AG09309 (cell line): ENCODE data around the gene FUT6.
"Not testable (repeated sequence)": the region's sequence is repeated elsewhere in the genome, so short reads cannot be mapped to it uniquely, and the experiment has no call there.

ENCODE experiments used
- DNase-seq: peaks from one replicate; pipeline ENCODE4 v3.0.0-alpha.2; 2010; ENCODE audit warnings: low read depth
- H3K4me3 ChIP-seq: 2 replicates; pipeline ENCODE4 v1.5.1; 2011; ENCODE audit warnings: mild to moderate bottlenecking, low read depth, low read length, moderate library complexity; ENCODE audit not compliant: control insufficient read depth
- TF ChIP-seq, protein P1 (sequence below): IDR thresholded peaks from 2 replicates; pipeline ENCODE4 v1.5.1; 2011; ENCODE audit warnings: mild to moderate bottlenecking, low read depth, low read length, inconsistent platforms; ENCODE audit not compliant: insufficient read depth, control insufficient read depth; ENCODE audit errors: missing control alignments

FUT6 gene, protein sequence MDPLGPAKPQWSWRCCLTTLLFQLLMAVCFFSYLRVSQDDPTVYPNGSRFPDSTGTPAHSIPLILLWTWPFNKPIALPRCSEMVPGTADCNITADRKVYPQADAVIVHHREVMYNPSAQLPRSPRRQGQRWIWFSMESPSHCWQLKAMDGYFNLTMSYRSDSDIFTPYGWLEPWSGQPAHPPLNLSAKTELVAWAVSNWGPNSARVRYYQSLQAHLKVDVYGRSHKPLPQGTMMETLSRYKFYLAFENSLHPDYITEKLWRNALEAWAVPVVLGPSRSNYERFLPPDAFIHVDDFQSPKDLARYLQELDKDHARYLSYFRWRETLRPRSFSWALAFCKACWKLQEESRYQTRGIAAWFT

DNA sequence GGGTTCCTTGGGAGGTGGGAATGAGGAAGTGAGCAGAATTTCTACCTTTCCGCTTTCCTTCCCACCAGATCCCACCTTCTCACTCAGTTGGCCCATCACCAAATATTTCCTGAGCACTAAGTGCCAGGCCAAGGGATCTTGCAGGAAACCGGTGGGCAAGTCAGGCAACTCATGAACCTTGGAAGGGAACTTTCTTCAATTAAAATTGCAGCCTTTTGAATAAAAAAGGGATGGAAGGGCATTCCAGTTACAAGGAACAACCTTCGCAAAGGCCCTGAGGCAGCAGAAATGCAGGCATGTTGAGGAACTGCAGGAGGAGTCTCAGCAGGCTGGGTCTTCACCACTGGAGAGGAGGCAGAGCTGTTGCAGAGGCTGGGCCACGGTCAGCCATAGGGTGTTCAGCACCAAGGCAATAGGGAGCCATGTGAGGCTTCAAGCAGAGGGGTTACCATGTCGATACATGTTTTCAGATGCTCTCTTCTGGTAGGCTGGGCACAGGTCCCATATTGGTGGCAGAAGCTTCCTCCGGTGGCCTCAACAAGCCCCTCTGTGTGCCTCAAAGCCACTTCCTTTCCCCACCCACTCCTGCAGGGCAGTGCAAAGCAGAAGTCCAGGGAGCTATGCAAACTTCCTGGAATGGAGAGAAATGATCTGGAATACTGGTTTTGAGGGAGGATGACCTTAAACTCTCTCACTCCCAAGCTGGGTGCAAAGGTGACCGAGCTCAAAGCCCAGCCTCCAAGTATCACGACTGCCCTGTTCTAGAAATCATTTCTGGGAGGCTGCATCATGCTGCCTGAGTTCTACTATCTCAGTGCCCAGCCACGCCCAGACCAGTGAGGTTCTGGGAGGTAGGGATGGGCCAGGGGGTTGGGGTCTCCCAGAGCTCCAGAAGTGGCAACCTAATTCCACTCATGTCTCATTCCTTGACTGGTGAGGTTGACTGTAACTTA lies at the start of gene FUT6:
Gene FUT6 (minus strand): TSS at position 638 of the 953 bp plus-strand sequence. CDS start 7,135 bp downstream, outside the sequence.
- TF ChIP-seq, protein P1, sequence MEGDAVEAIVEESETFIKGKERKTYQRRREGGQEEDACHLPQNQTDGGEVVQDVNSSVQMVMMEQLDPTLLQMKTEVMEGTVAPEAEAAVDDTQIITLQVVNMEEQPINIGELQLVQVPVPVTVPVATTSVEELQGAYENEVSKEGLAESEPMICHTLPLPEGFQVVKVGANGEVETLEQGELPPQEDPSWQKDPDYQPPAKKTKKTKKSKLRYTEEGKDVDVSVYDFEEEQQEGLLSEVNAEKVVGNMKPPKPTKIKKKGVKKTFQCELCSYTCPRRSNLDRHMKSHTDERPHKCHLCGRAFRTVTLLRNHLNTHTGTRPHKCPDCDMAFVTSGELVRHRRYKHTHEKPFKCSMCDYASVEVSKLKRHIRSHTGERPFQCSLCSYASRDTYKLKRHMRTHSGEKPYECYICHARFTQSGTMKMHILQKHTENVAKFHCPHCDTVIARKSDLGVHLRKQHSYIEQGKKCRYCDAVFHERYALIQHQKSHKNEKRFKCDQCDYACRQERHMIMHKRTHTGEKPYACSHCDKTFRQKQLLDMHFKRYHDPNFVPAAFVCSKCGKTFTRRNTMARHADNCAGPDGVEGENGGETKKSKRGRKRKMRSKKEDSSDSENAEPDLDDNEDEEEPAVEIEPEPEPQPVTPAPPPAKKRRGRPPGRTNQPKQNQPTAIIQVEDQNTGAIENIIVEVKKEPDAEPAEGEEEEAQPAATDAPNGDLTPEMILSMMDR = no peak
- no peak within 1 kb of the TSS for H3K4me3 ChIP-seq
- no peak for DNase-seq

DNA sequence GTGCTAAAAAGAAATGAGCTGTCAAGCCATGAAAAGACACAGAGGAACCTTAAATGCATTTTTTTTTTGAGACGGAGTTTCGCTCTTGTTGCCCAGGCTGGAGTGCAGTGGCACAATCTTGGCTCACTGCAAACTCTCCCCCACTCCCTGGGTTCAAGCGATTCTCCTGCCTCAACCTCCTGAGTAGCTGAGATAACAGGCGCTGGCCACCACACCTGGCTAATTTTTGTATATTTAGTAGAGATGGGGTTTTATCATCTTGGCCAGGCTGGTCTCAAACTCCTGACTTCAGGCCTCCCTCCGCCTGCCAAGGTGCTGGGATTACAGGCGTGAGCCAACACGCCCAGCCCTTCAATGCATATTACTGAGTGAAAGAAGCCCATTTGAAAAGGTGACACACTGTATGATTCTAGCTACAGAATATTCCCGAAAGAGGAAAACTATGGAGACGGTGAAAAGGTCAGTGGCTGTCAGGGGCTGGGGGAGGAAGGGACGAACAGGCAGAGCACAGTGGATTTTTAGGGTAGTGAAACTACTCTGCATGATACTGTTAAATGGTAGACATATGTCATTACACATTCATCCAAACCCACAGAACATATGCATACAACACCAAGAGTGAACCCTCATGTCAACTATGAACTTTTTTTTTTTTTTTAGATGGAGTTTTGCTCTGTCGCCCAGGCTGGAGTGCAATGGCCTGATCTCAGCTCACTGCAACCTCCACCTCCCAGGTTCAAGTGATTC lies 44.7 kb upstream of the FUT6 start:
- DNase-seq, H3K4me3 ChIP-seq: not testable (repeated sequence)

DNA sequence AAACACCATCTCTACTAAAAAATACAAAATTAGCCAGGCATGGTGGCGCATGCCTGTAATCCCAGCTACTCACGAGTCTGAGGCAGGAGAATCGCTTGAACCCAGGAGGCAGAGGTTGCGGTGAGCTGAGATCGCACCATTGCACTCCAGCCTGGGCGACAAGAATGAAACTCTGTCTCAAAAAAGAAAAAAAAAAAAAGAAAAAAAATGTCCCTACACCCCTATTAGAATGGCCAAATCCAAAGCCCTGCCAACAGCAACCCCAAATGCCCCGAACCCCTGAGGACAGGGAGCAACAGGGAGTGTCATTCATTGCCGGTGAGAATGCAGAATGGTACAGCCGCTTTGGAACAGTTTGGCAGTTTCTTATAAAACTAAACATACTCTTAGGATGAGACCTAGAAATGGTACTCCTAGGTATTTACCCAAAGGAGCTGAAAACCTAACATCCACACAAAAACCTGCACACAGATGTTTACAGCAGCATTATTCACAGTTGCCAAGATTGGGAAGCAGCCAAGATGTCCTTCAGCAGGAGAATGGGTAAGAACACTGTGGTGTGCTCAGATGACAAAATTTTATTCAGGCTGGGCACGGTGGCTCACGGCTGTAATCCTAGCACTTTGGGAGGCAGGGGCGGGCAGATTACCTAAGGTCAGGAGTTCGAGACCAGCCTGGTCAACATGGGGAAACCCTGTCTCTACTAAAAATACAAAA lies 43.8 kb upstream of the FUT6 start:
- not testable (repeated sequence) for H3K4me3 ChIP-seq, DNase-seq

DNA sequence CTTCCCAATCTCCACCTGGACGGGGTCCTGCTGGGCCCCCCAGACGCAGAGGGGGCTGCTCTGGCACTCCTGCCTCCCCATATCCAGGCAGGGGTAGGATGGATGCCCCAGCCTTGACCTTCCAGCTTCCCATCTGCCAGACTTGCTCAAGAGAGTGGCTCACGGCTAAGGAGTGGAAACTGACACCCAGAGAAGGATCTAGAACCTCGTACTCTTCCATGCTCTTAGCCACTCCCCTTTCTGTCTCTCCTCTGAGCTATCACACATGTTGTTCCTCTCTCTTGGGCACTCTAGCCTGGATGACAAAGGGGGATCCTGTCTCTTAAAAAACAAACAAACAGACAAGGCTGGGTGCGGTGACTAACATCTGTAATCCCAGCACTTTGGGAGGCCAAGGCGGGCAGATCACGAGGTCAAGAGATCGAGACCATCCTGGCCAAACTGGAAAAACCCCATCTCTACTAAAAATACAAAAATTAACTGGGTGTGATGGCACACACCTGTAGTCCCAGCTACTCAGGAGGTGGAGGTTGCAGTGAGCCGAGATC lies 43.0 kb upstream of the FUT6 start:
- TF ChIP-seq, protein P1 = no peak
- no peak overlapping the region for H3K4me3 ChIP-seq
- no peak for DNase-seq

DNA sequence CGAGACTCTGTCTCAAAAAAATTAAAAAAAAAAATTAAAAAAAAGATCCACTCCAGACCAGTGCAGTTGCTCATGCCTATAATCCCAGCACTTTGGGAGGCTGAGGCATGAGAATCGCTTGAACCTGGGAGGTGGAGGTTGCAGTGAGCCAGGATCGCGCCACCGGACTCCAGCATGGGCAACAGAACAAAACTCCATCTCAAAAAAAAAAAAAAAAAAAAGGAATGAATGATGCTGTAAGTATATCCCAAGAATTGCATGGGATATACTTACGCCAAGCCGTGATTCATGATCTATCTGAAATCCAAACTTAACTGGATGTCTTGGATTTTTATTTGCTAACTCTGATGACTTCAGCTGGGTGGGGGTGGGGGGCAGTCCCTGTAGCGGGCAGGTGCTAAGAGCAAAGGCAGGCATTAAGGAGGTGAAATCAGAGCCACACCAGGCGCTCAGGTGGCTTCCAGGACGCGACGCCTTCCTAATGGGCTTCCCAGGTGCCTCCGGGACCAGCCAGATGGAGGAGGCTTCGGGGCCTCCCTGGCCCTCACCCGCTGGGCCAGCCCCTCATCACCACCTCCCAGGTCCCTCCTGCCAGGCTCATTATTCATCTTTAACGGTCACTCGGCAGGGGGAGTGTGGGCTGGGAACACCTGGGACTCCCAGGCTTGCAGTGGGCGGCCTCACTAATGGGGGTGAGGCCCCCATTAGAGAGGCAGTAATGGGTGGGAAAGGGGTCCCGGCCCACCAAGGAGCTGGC lies 42.2 kb upstream of the FUT6 start:
- no peak overlapping the region for H3K4me3 ChIP-seq
- TF ChIP-seq, protein P1 = no peak
- DNase-seq = no peak

DNA sequence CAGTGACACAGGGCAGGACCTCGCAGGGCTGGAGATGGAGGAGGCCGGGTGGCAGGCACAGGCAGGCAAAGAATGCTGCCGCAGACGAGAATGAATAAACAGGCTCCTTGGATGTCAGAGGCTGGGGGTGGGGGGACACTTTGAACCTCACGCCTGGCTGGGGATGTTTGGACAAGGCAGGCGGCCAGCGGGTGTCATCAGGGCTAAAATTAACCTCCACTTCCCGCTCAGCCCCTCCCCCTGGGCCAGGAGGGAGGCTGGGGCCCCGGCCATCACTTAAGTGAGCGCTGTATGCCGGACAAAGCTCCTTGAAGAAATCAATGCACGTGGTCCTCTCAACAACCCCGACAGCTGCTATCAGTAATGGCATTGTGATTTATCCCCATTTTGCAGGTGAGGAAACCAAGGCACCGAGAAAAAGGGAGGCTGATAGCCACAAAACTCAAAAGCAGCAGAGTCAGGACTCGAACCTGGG lies 41.1 kb upstream of the FUT6 start:
- DNase-seq = no peak
- H3K4me3 ChIP-seq = no peak overlapping the region
- TF ChIP-seq, protein P1 = no peak

DNA sequence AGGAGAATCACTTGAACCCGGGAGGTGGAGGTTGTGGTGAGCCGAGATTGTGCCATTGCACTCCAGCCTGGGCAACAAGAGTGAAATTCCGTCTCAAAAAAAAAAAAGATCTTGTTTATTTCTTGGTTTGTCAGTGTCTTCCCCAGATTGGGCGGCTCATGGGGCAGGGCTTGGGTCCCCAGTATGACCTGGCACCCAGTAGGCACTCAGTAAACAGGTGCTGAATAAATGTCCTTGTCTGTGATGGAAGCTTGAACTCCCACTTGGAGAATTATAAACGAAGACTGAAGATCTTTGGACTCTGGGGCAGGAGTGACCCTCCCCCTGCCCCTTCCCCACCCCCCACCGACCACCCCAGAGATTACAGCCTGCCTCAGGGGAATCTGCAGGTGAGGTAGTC lies 40.7 kb upstream of the FUT6 start:
- TF ChIP-seq, protein P1 = no peak
- no peak for DNase-seq
- H3K4me3 ChIP-seq = no peak overlapping the region
